ENCODE data around the gene C2orf74. TPM values are rescaled to one million over a fixed set of nuclear protein-coding genes. Genes with fewer than 3 reads are reported as not detected.

Gene C2orf74
- total RNA-seq, 4 donors from 2014 or later, result 1.8 to 10.7 (median 2.8) TPM; not detected in 1

- TF ChIP-seq POLR2A (IDR thresholded peaks at IDR 0.05) (no peak), CTCF (IDR thresholded peaks at IDR 0.05) (no peak)
- Histone ChIP-seq H3K9me3 (no peaks in the 10 kb centered on the region), H3K4me3 (peak overlapping the region in 2 of 4 donors; percentile 93 to 100), H3K36me3 (peaks cover 0 to 33% (median 0%) of the 10 kb centered on the region in 3 donors), H3K27ac (peak overlapping the region; percentile 97 to 99 (median 98)), H3K4me1 (peaks cover 3 to 45% (median 17%) of the 10 kb centered on the region in 4 donors), H3K27me3 (no peaks in the 10 kb centered on the region)
- peak in 1 of 3 donors; percentile 55 for DNase-seq
Observed at GRCh38 chr2:61178603-61179545, 16.9 kb downstream of the C2orf74 start.

- H3K27ac ChIP-seq, result peak overlapping the region in 1 of 4 donors; percentile 10
- H3K4me3 ChIP-seq, result peak overlapping the region in 1 of 4 donors; percentile 9
- no peaks in the 10 kb centered on the region for H3K27me3 ChIP-seq
- H3K4me1 ChIP-seq, result peaks cover 3 to 45% (median 17%) of the 10 kb centered on the region in 4 donors
- H3K9me3 ChIP-seq, result no peaks in the 10 kb centered on the region
- no peak for TF ChIP-seq CTCF (IDR thresholded peaks at IDR 0.05)
- TF ChIP-seq POLR2A (IDR thresholded peaks at IDR 0.05), result no peak
- H3K36me3 ChIP-seq, result peaks cover 0 to 44% (median 0%) of the 10 kb centered on the region in 3 donors
- DNase-seq, result no peak
Observed at GRCh38 chr2:61179701-61180639, 18.0 kb downstream of the C2orf74 start.

- TF ChIP-seq POLR2A (IDR thresholded peaks at IDR 0.05), result no peak
- no peak for TF ChIP-seq CTCF (IDR thresholded peaks at IDR 0.05)
- no peak for DNase-seq
- H3K4me1 ChIP-seq, result peaks cover 3 to 45% (median 17%) of the 10 kb centered on the region in 4 donors
Observed at GRCh38 chr2:61180686-61181085, 18.7 kb downstream of the C2orf74 start.

GRCh38 chr2:61181382-61182058 is 19.5 kb downstream of the C2orf74 start:
- no peak overlapping the region for H3K27ac ChIP-seq
- TF ChIP-seq POLR2A (IDR thresholded peaks at IDR 0.05), result no peak
- no peak for TF ChIP-seq CTCF (IDR thresholded peaks at IDR 0.05)

More at GRCh38 chr2:61180686-61181085, 18.7 kb downstream of the C2orf74 start:
- Histone ChIP-seq H3K27ac (peak overlapping the region in 1 of 4 donors; percentile 10), H3K9me3 (no peaks in the 10 kb centered on the region), H3K36me3 (peaks cover 0 to 51% (median 0%) of the 10 kb centered on the region in 3 donors), H3K4me3 (no peak overlapping the region), H3K27me3 (no peaks in the 10 kb centered on the region)

GRCh38 chr2:61182059-61182383 is 20.0 kb downstream of the C2orf74 start:
- Histone ChIP-seq H3K36me3 (peaks cover 0 to 65% (median 0%) of the 10 kb centered on the region in 3 donors), H3K27me3 (no peaks in the 10 kb centered on the region), H3K4me3 (no peak overlapping the region), H3K27ac (no peak overlapping the region), H3K9me3 (no peaks in the 10 kb centered on the region), H3K4me1 (peaks cover 3 to 40% (median 17%) of the 10 kb centered on the region in 4 donors)
- no peak for TF ChIP-seq POLR2A (IDR thresholded peaks at IDR 0.05)
- TF ChIP-seq CTCF (IDR thresholded peaks at IDR 0.05), result no peak
- DNase-seq, result no peak

More at GRCh38 chr2:61181382-61182058, 19.5 kb downstream of the C2orf74 start:
- H3K9me3 ChIP-seq, result no peaks in the 10 kb centered on the region
- peaks cover 3 to 40% (median 17%) of the 10 kb centered on the region in 4 donors for H3K4me1 ChIP-seq
- H3K4me3 ChIP-seq, result no peak overlapping the region
- H3K27me3 ChIP-seq, result no peaks in the 10 kb centered on the region
- no peak for DNase-seq
- peaks cover 0 to 60% (median 0%) of the 10 kb centered on the region in 3 donors for H3K36me3 ChIP-seq

Measured in Peyer's patch (tissue), 4 donors.